CD14-positive monocyte (primary cell): ENCODE measurements around the gene CLPSL2. TPM values are rescaled to one million over a fixed set of nuclear protein-coding genes. Genes with fewer than 3 reads are reported as not detected.

Experiments used
- DNase-seq, 3 donors: peaks; one replicate each; pipeline ENCODE4 v3.0.0-alpha.2; 2011 to 2022
- H2AFZ ChIP-seq: 2 replicates; pipeline ENCODE4 v1.6.0; 2012; ENCODE audit warnings: mild to moderate bottlenecking, low read depth, low read length, inconsistent platforms; ENCODE audit not compliant: insufficient read depth, poor library complexity, severe bottlenecking
- H3K27ac ChIP-seq, 2 donors: 1 replicate in 1 of 2; 2 replicates in 1 of 2; pipeline ENCODE4 v1.5.1; 2012 to 2013; ENCODE audit warnings: low read length in 2 of 2, control low read depth in 1 of 2, inconsistent platforms in 1 of 2, low read depth in 1 of 2, mild to moderate bottlenecking in 1 of 2
- H3K27me3 ChIP-seq, 2 donors: one replicate each; pipeline versions ENCODE4 v1.6.0 to v1.6.1; 2011 to 2013; ENCODE audit warnings: low read length in 2 of 2; ENCODE audit not compliant: control insufficient read depth in 2 of 2, insufficient read depth in 2 of 2
- H3K36me3 ChIP-seq, 2 donors: replicated peaks in 1 of 2; 1 replicate in 1 of 2; 2 replicates in 1 of 2; pipeline versions ENCODE4 v1.5.1 to v1.6.1; 2012 to 2013; ENCODE audit warnings: low read length in 2 of 2, control low read depth in 1 of 2, inconsistent platforms in 1 of 2, mild to moderate bottlenecking in 1 of 2; ENCODE audit not compliant: insufficient read depth in 2 of 2, control insufficient read depth in 1 of 2
- H3K4me1 ChIP-seq, 2 donors: 1 replicate in 1 of 2; 2 replicates in 1 of 2; pipeline versions ENCODE4 v1.5.1 to v1.6.1; 2012 to 2013; ENCODE audit warnings: low read length in 2 of 2, control low read depth in 1 of 2, inconsistent platforms in 1 of 2, mild to moderate bottlenecking in 1 of 2, moderate library complexity in 1 of 2; ENCODE audit not compliant: insufficient read depth in 2 of 2, control insufficient read depth in 1 of 2
- H3K4me2 ChIP-seq: replicated peaks from 2 replicates; pipeline ENCODE3; 2012; ENCODE audit warnings: low read length, moderate library complexity, mild to moderate bottlenecking; ENCODE audit not compliant: poor library complexity, severe bottlenecking; ENCODE audit errors: extremely low read depth
- H3K4me3 ChIP-seq, 3 experiments: fragments of 200-600 bp in 1 of 3; sonication (generic) in 1 of 3; replicated peaks in 1 of 3; 1 replicate in 2 of 3; 2 replicates in 1 of 3; pipeline ENCODE4 v1.5.1; 2011 to 2013; ENCODE audit warnings: low read length in 3 of 3, mild to moderate bottlenecking in 3 of 3, control low read depth in 2 of 3, low read depth in 2 of 3, inconsistent platforms in 1 of 3, moderate library complexity in 1 of 3
- H3K79me2 ChIP-seq: 2 replicates; pipeline ENCODE4 v1.6.0; 2012; ENCODE audit warnings: mild to moderate bottlenecking, control low read depth, inconsistent platforms, low read length, moderate library complexity; ENCODE audit not compliant: insufficient read depth
- H3K9ac ChIP-seq: 2 replicates; pipeline ENCODE4 v1.6.0; 2017; ENCODE audit warnings: low read length, mild to moderate bottlenecking; ENCODE audit not compliant: insufficient read depth, poor library complexity, severe bottlenecking
- H3K9me3 ChIP-seq, 2 donors: replicated peaks in 1 of 2; 1 replicate in 1 of 2; 2 replicates in 1 of 2; pipeline versions ENCODE4 v1.5.1 to v1.6.1; 2012 to 2013; ENCODE audit warnings: low read length in 2 of 2, control low read depth in 1 of 2; ENCODE audit not compliant: control insufficient read depth in 1 of 2, insufficient read depth in 1 of 2
- H4K20me1 ChIP-seq: 2 replicates; pipeline ENCODE4 v1.6.0; 2012; ENCODE audit warnings: mild to moderate bottlenecking, low read length, control low read depth, moderate library complexity; ENCODE audit not compliant: insufficient read depth
- H3K27ac Mint-ChIP-seq, 7 donors: one replicate each; pipeline ENCODE4 v1.8.0; 2020; ENCODE audit warnings: mild to moderate bottlenecking in 7 of 7, mixed read lengths in 7 of 7, moderate library complexity in 6 of 7, inconsistent platforms in 2 of 7
- H3K27me3 Mint-ChIP-seq, 3 donors: one replicate each; pipeline ENCODE4 v1.8.0; 2021 to 2022; ENCODE audit warnings: low read depth in 3 of 3, mild to moderate bottlenecking in 3 of 3, mixed read lengths in 3 of 3, moderate library complexity in 3 of 3, inconsistent platforms in 1 of 3
- H3K36me3 Mint-ChIP-seq, 2 donors: one replicate each; pipeline ENCODE4 v1.8.0; 2020; ENCODE audit warnings: mixed read lengths in 2 of 2, inconsistent platforms in 1 of 2, mild to moderate bottlenecking in 1 of 2
- H3K4me1 Mint-ChIP-seq: one replicate; pipeline ENCODE4 v1.8.0; 2020; ENCODE audit warnings: mild to moderate bottlenecking, mixed read lengths
- H3K4me3 Mint-ChIP-seq, 2 donors: one replicate each; pipeline ENCODE4 v1.8.0; 2020; ENCODE audit warnings: mild to moderate bottlenecking in 2 of 2, mixed read lengths in 2 of 2, moderate library complexity in 1 of 2
- H3K9me3 Mint-ChIP-seq, 7 donors: one replicate each; pipeline ENCODE4 v1.8.0; 2020 to 2022; ENCODE audit warnings: mixed read lengths in 7 of 7, mild to moderate bottlenecking in 6 of 7, moderate library complexity in 6 of 7, inconsistent platforms in 2 of 7
- CTCF ChIP-seq: fragments of 200-600 bp; IDR thresholded peaks from one replicate; pipeline ENCODE4 v1.8.0; 2022; ENCODE audit warnings: antibody characterized with exemption, mild to moderate bottlenecking
- WGBS: methylation state at CpG from one replicate; pipeline ENCODE4 v1.1.5; 2013; ENCODE audit warnings: missing lambda C conversion rate; ENCODE audit not compliant: insufficient coverage; 5-methylcytosine and 5-hydroxymethylcytosine counted together
- intact Hi-C, 2 donors: fragments of 100-400 bp; cut with micrococcal nuclease; formaldehyde crosslinking; loops; one replicate each; pipeline versions ENCODE4 v1.15.0 to v1.15.1; 2023
- polyA plus RNA-seq, 3 donors: library from polyadenylated mRNA; depleted of rRNA in 1 of 3; unstranded in 2 of 3; stranded (reverse) in 1 of 3; fragments of 300-500 nt in 2 of 3; fragments of >200 nt in 1 of 3; fragmentation: Illumina TruSeq in 2 of 3; gene quantifications; 1 replicate in 2 of 3; 2 replicates in 1 of 3; pipeline ENCODE4 v1.2.3, GENCODE V29; 2012 to 2021

Gene CLPSL2
- polyA plus RNA-seq, 3 donors, result not detected

GRCh38 chr6:35775031-35775430 is 1.4 kb upstream of the CLPSL2 start:
- Histone ChIP-seq H3K4me1 (peaks cover 7 to 9% of the 10 kb centered on the region in 2 donors), H3K4me3 (no peak overlapping the region), H3K27me3 (peaks cover 0 to 17% of the 10 kb centered on the region in 2 donors), H3K79me2 (no peaks in the 10 kb centered on the region), H3K36me3 (no peaks in the 10 kb centered on the region), H4K20me1 (no peaks in the 10 kb centered on the region), H3K9ac (no peak overlapping the region), H2AFZ (no peak overlapping the region), H3K9me3 (no peaks in the 10 kb centered on the region), H3K27ac (no peak overlapping the region), H3K4me2 (no peak overlapping the region)
- Mint-ChIP-seq H3K4me3 (no peak overlapping the region), H3K27ac (no peak overlapping the region), H3K9me3 (peaks cover 0 to 2% (median 0%) of the 10 kb centered on the region in 7 donors), H3K27me3 (peaks cover 17 to 23% (median 18%) of the 10 kb centered on the region in 3 donors), H3K4me1 (peaks cover 14% of the 10 kb centered on the region), H3K36me3 (peaks cover 0 to 3% of the 10 kb centered on the region in 2 donors)
- DNase-seq, result no peak
- no CpG with 5 or more reads among the region's 6 CpGs for WGBS
- no peak for TF ChIP-seq CTCF
- intact Hi-C loops, result loop anchor here in 1 of 2 donors (10.0 kb wide), 1 partner anchor 180 kb away; no protein-coding TSS in a partner anchor

- Histone ChIP-seq H3K9ac (no peak overlapping the region), H3K27me3 (peaks cover 0 to 17% of the 10 kb centered on the region in 2 donors), H3K27ac (no peak overlapping the region), H3K36me3 (no peaks in the 10 kb centered on the region), H3K4me2 (no peak overlapping the region), H4K20me1 (no peaks in the 10 kb centered on the region), H3K4me1 (peaks cover 7 to 9% of the 10 kb centered on the region in 2 donors), H3K4me3 (no peak overlapping the region), H2AFZ (no peak overlapping the region), H3K9me3 (no peaks in the 10 kb centered on the region), H3K79me2 (no peaks in the 10 kb centered on the region)
- peaks cover 9% of the 10 kb centered on the region for H3K4me1 Mint-ChIP-seq
- 96% methylated on average over 6 of the region's 10 CpGs for WGBS
- no peak overlapping the region for H3K27ac Mint-ChIP-seq
- TF ChIP-seq CTCF, result no peak
- DNase-seq, result no peak
- H3K4me3 Mint-ChIP-seq, result peak overlapping the region in 1 of 2 donors; percentile 30
- H3K9me3 Mint-ChIP-seq, result peaks cover 0 to 2% (median 0%) of the 10 kb centered on the region in 7 donors
- peaks cover 0 to 3% of the 10 kb centered on the region in 2 donors for H3K36me3 Mint-ChIP-seq
- intact Hi-C loops, result loop anchor here in 1 of 2 donors (10.0 kb wide), 1 partner anchor 177 kb away; no protein-coding TSS in a partner anchor
- peaks cover 18 to 30% (median 27%) of the 10 kb centered on the region in 3 donors for H3K27me3 Mint-ChIP-seq
Observed at GRCh38 chr6:35777356-35778102, 1.1 kb downstream of the CLPSL2 start.
